BE2C (cell line): ENCODE results near the gene SLC4A3.

Experiments
- DNase-seq: peaks from one replicate; pipeline ENCODE4 v3.0.0-alpha.2; 2020
- H3K27me3 ChIP-seq: fragments of 250-450 bp; sonication (Bioruptor Pico); 2 replicates; pipeline ENCODE4 v1.5.1; 2020; ENCODE audit warnings: mild to moderate bottlenecking
- H3K36me3 ChIP-seq: fragments of 250-450 bp; sonication (Bioruptor Pico); 2 replicates; pipeline ENCODE4 v1.5.1; 2020; ENCODE audit warnings: mild to moderate bottlenecking
- H3K4me1 ChIP-seq: fragments of 250-450 bp; sonication (Bioruptor Pico); 2 replicates; pipeline ENCODE4 v1.5.1; 2020
- H3K4me3 ChIP-seq: 2 replicates; pipeline ENCODE4 v1.5.1; 2011; ENCODE audit warnings: low read depth, low read length
- H3K9me3 ChIP-seq: fragments of 250-450 bp; sonication (Bioruptor Pico); 2 replicates; pipeline ENCODE4 v1.5.1; 2020
- CTCF ChIP-seq: IDR thresholded peaks from 2 replicates; pipeline ENCODE4 v1.5.1; 2012; ENCODE audit warnings: mild to moderate bottlenecking, low read depth, low read length

SLC4A3 gene

GRCh38 chr2:219628986-219629901 lies 1.8 kb downstream of the SLC4A3 start:
- Histone ChIP-seq H3K4me1 (peaks cover 4% of the 10 kb centered on the region), H3K9me3 (no peaks in the 10 kb centered on the region), H3K27me3 (no peaks in the 10 kb centered on the region), H3K36me3 (no peaks in the 10 kb centered on the region), H3K4me3 (no peak overlapping the region)
- TF ChIP-seq CTCF, result no peak
- DNase-seq, result no peak

GRCh38 chr2:219629976-219630695 lies 2.7 kb downstream of the SLC4A3 start:
- no peaks in the 10 kb centered on the region for H3K9me3 ChIP-seq
- no peaks in the 10 kb centered on the region for H3K27me3 ChIP-seq

GRCh38 chr2:219630770-219631405 lies 3.5 kb downstream of the SLC4A3 start:
- H3K9me3 ChIP-seq, result no peaks in the 10 kb centered on the region
- TF ChIP-seq CTCF, result no peak
- no peaks in the 10 kb centered on the region for H3K36me3 ChIP-seq
- DNase-seq, result no peak
- H3K27me3 ChIP-seq, result no peaks in the 10 kb centered on the region
- H3K4me1 ChIP-seq, result peaks cover 4% of the 10 kb centered on the region
- H3K4me3 ChIP-seq, result no peak overlapping the region

More at GRCh38 chr2:219629976-219630695, 2.7 kb downstream of the SLC4A3 start:
- H3K4me3 ChIP-seq, result no peak overlapping the region
- TF ChIP-seq CTCF, result no peak
- H3K4me1 ChIP-seq, result peaks cover 4% of the 10 kb centered on the region
- no peaks in the 10 kb centered on the region for H3K36me3 ChIP-seq
- DNase-seq, result no peak

- no peaks in the 10 kb centered on the region for H3K9me3 ChIP-seq
- no peak for DNase-seq
- no peaks in the 10 kb centered on the region for H3K27me3 ChIP-seq
- no peaks in the 10 kb centered on the region for H3K36me3 ChIP-seq
- peaks cover 4% of the 10 kb centered on the region for H3K4me1 ChIP-seq
- no peak for TF ChIP-seq CTCF
- no peak overlapping the region for H3K4me3 ChIP-seq
Measured at GRCh38 chr2:219631406-219631891, 4.0 kb downstream of the SLC4A3 start.

GRCh38 chr2:219631904-219632759 lies 4.7 kb downstream of the SLC4A3 start:
- H3K4me3 ChIP-seq, result no peak overlapping the region
- H3K36me3 ChIP-seq, result no peaks in the 10 kb centered on the region
- no peaks in the 10 kb centered on the region for H3K9me3 ChIP-seq
- DNase-seq, result no peak
- H3K4me1 ChIP-seq, result peaks cover 4% of the 10 kb centered on the region
- H3K27me3 ChIP-seq, result no peaks in the 10 kb centered on the region
- no peak for TF ChIP-seq CTCF
